ENCODE results near the gene ZNF507. TPM values are rescaled to one million over a fixed set of nuclear protein-coding genes. Genes with fewer than 3 reads are reported as not detected.

The ZNF507 gene
- total RNA-seq, 1 donor from 2014 or later, result 19.3 TPM

GRCh38 chr19:32349724-32350470, 4.5 kb downstream of the ZNF507 start:
- TF ChIP-seq CTCF (IDR thresholded peaks at IDR 0.05), result no peak
- peaks cover 38% of the 10 kb centered on the region for H3K36me3 ChIP-seq

GRCh38 chr19:32350471-32350865, 5.1 kb downstream of the ZNF507 start:
- no peak for TF ChIP-seq CTCF (IDR thresholded peaks at IDR 0.05)
- Histone ChIP-seq H3K36me3 (peaks cover 44% of the 10 kb centered on the region), H3K9me3 (no peaks in the 10 kb centered on the region), H3K4me3 (no peak overlapping the region), H3K27me3 (ENCODE audit: low read depth) (no peaks in the 10 kb centered on the region), H3K27ac (no peak overlapping the region), H3K4me1 (peaks cover 42% of the 10 kb centered on the region)
- intact Hi-C loops (cut with DNase I), result no loop called here
- DNase-seq (no peak), ATAC-seq (no peak)

More at GRCh38 chr19:32349724-32350470, 4.5 kb downstream of the ZNF507 start:
- peaks cover 41% of the 10 kb centered on the region for H3K4me1 ChIP-seq
- intact Hi-C loops (cut with DNase I), result no loop called here
- DNase-seq (no peak), ATAC-seq (no peak)
- no peak overlapping the region for H3K27ac ChIP-seq
- no peaks in the 10 kb centered on the region for H3K9me3 ChIP-seq
- no peak overlapping the region for H3K4me3 ChIP-seq
- no peaks in the 10 kb centered on the region for H3K27me3 ChIP-seq (ENCODE audit: low read depth)

DNA sequence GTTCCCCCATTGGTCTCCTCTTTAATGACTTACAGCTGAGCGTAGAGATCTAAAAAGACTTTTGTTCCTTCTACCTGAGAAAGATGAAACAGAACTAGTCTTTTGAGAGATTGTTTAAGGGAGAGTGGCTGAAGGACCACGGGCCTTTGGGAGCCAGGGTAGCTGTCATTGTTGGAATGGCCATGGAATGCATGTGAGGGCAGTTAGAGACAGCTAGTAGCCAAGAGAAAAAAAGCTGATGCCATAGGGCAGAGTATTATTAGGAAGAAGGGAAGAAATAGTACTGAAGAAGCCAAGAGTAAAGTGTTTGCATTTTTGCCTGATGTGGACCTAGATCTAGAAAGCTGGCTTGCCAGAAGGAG, 5.6 kb downstream of the ZNF507 start:
- Histone ChIP-seq H3K4me3 (no peak overlapping the region), H3K36me3 (peaks cover 49% of the 10 kb centered on the region), H3K27ac (no peak overlapping the region), H3K9me3 (no peaks in the 10 kb centered on the region), H3K4me1 (peaks cover 47% of the 10 kb centered on the region), H3K27me3 (ENCODE audit: low read depth) (no peaks in the 10 kb centered on the region)
- DNase-seq, result no peak
- intact Hi-C loops (cut with DNase I), result no loop called here
- TF ChIP-seq CTCF (IDR thresholded peaks at IDR 0.05), result no peak
- no peak for ATAC-seq

DNA sequence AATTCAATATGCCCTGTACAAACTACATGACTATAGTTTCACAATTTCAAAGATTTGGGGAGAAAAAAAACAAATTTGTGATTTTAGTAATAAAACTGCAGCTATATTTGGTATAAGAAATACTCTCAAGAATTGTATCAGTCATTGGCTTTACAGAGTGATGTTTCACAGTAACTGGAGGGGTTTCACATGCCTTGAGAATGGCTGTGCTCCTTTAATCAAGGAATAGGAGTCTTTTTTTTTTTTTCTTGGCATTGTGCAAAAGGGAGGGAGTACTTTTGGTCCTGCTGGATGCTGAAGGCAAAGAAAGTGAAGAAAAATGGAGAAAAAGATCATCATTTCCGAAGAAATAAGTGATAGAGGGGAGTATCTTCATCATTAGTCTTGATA, 6.8 kb downstream of the ZNF507 start:
- Histone ChIP-seq H3K27ac (no peak overlapping the region), H3K9me3 (no peaks in the 10 kb centered on the region), H3K36me3 (peaks cover 61% of the 10 kb centered on the region), H3K4me1 (peaks cover 41% of the 10 kb centered on the region), H3K27me3 (ENCODE audit: low read depth) (no peaks in the 10 kb centered on the region), H3K4me3 (no peak overlapping the region)
- ATAC-seq (no peak), DNase-seq (no peak)
- intact Hi-C loops (cut with DNase I), result no loop called here
- TF ChIP-seq CTCF (IDR thresholded peaks at IDR 0.05), result no peak

GRCh38 chr19:32354345-32354744, 8.9 kb downstream of the ZNF507 start:
- ATAC-seq, result no peak
- no peak for TF ChIP-seq CTCF (IDR thresholded peaks at IDR 0.05)
- no peak for DNase-seq
- Histone ChIP-seq H3K4me3 (no peak overlapping the region), H3K36me3 (peaks cover 72% of the 10 kb centered on the region), H3K9me3 (no peaks in the 10 kb centered on the region), H3K27ac (no peak overlapping the region), H3K4me1 (peaks cover 27% of the 10 kb centered on the region), H3K27me3 (ENCODE audit: low read depth) (no peaks in the 10 kb centered on the region)
- intact Hi-C loops (cut with DNase I), result no loop called here
